Cerebellar nuclear complex (tissue), 1 donor: ENCODE data around the gene CYP27B1.
"Not testable (repeated sequence)": the region's sequence is repeated elsewhere in the genome, so short reads cannot be mapped to it uniquely, and the experiment has no call there.

Experiments used
- DNase-seq, 2 experiments: peaks; one replicate each; lab custom pipeline; 2025; lab: John Stamatoyannopoulos, UW

The CYP27B1 gene

GRCh38 chr12:57734591-57734990 is 32.3 kb downstream of the CYP27B1 start:
- DNase-seq, result no peak

- no peak for DNase-seq
Observed at GRCh38 chr12:57733928-57734327, 33.0 kb downstream of the CYP27B1 start.

- no peak for DNase-seq
Observed at GRCh38 chr12:57732726-57733593, 33.9 kb downstream of the CYP27B1 start.

GRCh38 chr12:57732270-57732669 is 34.6 kb downstream of the CYP27B1 start:
- DNase-seq, result no peak

- no peak for DNase-seq
Observed at GRCh38 chr12:57731411-57732080, 35.3 kb downstream of the CYP27B1 start.

- DNase-seq, result no peak
Observed at GRCh38 chr12:57730336-57731067, 36.4 kb downstream of the CYP27B1 start.

- DNase-seq, result no peak
Observed at GRCh38 chr12:57729321-57729844, 37.5 kb downstream of the CYP27B1 start.

GRCh38 chr12:57727758-57728395 is 39.0 kb downstream of the CYP27B1 start:
- no peak for DNase-seq

GRCh38 chr12:57726884-57727757 is 39.8 kb downstream of the CYP27B1 start:
- no peak for DNase-seq

- DNase-seq, result no peak
Observed at GRCh38 chr12:57726151-57726883, 40.6 kb downstream of the CYP27B1 start.

- no peak for DNase-seq
Observed at GRCh38 chr12:57725851-57726150, 41.1 kb downstream of the CYP27B1 start.

GRCh38 chr12:57724936-57725740 is 41.7 kb downstream of the CYP27B1 start:
- DNase-seq, result no peak

GRCh38 chr12:57724003-57724935 is 42.6 kb downstream of the CYP27B1 start:
- DNase-seq, result no peak

- DNase-seq, result no peak
Observed at GRCh38 chr12:57723630-57723962, 43.3 kb downstream of the CYP27B1 start.

GRCh38 chr12:57722716-57723629 is 43.9 kb downstream of the CYP27B1 start:
- no peak for DNase-seq

- DNase-seq, result not testable (repeated sequence)
Observed at GRCh38 chr12:57721846-57722608, 44.9 kb downstream of the CYP27B1 start.
